HG03558 (cell line): Measurements from ENCODE around the gene SCAMP1.

Experiments used
- ATAC-seq: cut with Tn5 transposase; IDR thresholded peaks from one replicate; pipeline ENCODE4 v1.9.1; 2021; ENCODE audit warnings: moderate number of reproducible peaks; ENCODE audit not compliant: unreplicated experiment; ENCODE audit errors: extremely low read depth

Gene SCAMP1

GRCh38 chr5:78509884-78510769 is 149.7 kb downstream of the SCAMP1 start:
- peak; percentile 86 for ATAC-seq

- no peak for ATAC-seq
These were observed 150.9 kb downstream of the SCAMP1 start for GRCh38 chr5:78511121-78511906.

GRCh38 chr5:78512435-78512834 is 152.0 kb downstream of the SCAMP1 start:
- no peak for ATAC-seq

DNA sequence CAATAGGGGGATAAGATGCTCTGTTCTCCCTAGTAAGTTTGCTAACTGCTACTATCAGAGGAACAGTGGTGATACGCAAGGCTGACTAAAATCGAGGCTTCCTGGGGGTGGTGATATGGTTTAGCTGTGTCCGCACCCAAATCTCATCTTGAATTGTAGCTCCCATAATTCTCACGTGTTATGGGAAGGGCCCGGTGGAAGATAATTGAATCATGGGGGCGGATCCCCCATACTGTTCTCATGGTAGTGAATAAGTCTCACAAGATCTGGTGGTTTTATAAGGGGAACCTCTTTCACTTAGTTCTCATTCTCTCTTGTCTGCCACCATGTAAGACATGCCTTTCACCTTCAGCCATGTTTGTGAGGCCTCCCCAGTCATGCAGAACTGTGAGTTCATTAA is 153.0 kb downstream of the SCAMP1 start:
- ATAC-seq = no peak

DNA sequence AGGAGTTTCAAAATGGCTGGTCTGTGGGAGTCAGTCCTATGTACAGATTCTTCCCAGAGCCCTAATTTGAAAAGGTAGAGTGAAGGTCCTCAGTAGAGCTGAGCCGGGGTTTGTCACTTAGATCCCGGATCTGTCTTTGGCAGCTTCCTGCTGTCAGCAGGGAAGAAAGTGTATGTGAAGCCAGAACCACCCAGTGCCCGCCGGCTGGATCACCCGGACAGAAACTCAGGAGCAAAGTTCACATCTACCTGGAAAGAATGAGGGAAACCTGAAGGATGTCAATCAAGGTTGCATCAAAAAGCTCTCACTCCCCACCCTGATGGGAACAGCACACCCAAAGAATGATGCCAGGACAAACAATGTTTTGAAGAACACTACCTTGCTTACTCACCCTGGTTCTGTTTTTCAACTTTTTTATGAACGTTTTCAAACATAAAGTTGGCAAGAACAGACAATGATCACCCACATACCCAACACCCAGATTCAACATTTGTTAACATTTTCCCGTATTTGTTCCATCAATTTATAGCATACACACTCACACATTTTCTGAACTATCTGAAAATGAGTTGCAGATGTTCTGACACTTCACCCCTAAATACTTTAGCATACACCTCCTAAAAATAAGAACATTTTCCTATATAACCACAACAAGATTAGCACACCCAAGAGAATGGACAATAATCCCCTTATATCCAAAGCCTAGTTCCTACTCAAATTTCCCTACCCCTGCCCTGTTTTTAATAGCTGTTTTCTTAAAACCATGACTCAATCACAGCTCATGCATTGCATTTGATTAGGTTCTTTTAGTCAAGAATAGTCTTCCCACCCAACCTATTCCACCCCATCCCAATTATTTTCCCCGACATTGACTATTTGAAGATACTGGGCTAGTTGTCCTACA is 154.3 kb downstream of the SCAMP1 start:
- ATAC-seq = no peak

DNA sequence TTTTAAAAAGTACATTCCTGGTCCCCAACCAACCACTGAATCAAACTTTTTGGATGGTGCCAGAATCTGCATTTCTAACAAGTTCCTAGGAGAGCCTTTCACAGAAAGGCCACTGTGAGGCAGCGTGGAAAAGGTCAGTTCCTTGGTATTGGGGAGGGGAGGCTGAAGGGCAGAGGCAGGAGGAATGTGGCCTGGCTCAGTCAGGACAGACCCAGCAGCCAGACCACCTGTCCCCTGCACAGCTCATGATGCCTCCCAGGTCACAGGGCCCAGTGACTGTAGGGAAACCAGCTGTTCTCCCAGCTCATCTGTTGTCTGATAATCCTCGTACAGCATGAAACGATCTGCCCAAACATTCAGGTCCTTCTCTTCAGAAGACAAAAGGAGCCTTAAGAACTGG is 155.3 kb downstream of the SCAMP1 start:
- ATAC-seq = no peak

- no peak for ATAC-seq
These were observed 158.2 kb downstream of the SCAMP1 start for GRCh38 chr5:78518365-78519197.

GRCh38 chr5:78519198-78519941 is 159.0 kb downstream of the SCAMP1 start:
- no peak for ATAC-seq

DNA sequence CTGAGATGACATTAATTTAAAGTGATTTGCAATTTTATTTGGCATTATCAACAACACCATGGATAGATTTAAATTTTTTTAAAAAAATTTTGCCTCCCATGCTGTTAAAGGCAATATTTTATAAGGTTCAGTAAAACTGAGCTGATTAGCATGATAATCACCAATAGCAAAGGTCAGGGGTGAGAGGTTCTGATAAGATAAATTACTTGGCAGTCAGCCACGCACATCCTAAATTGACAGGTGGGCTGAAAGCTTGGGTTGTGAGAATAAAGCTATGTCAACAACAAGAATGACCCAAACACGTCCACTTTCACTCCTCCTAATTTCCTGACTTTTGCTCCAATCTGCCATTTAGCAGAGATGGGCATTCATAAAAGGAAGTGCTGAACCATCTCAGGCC is 161.0 kb downstream of the SCAMP1 start:
- no peak for ATAC-seq

GRCh38 chr5:78522476-78523260 is 162.3 kb downstream of the SCAMP1 start:
- no peak for ATAC-seq

- no peak for ATAC-seq
These were observed 163.1 kb downstream of the SCAMP1 start for GRCh38 chr5:78523314-78524193.

- ATAC-seq = no peak
These were observed 165.7 kb downstream of the SCAMP1 start for GRCh38 chr5:78526049-78526525.

GRCh38 chr5:78527054-78527859 is 166.8 kb downstream of the SCAMP1 start:
- no peak for ATAC-seq

DNA sequence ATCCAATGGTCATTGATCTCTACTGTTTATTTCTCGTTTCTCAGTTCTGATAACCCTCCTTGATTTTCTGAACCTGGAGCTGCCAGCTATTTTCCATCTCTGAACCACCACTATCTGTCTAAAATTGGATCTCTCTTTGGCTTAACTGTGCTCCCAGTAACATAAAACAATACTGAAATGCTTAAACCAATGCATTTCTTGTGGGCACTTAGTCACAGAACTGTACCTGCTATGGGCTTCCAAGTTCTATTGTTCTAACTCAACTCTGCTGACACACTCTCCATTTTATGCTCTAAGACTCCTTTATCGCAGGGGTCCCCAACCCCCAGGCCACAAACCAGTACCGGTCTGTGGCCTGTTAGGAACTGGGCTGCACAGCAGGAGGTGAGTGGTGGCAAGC is 167.5 kb downstream of the SCAMP1 start:
- ATAC-seq = no peak
